Left ventricle myocardium superior (tissue), 1 donor: ENCODE measurements around the gene EFHC1. TPM values are rescaled to one million over a fixed set of nuclear protein-coding genes. Genes with fewer than 3 reads are reported as not detected.

Experiments used
- ATAC-seq: fragments of 200-7000 bp; cut with Tn5 transposase; one replicate; pipeline ENCODE4 v1.9.1; 2020; ENCODE audit warnings: mild to moderate bottlenecking, moderate library complexity
- DNase-seq: peaks from one replicate; pipeline ENCODE4 v3.0.0-alpha.2; 2020
- intact Hi-C: fragments of 100-400 bp; cut with micrococcal nuclease; formaldehyde crosslinking; loops from one replicate; pipeline ENCODE4 v1.11.0; 2022
- total RNA-seq: library from RNA; stranded (reverse); fragmentation: NEBNext Ultra II Directional; extraction: Animal tissue kit (Norgen Biotek cat#: 25700); gene quantifications from one replicate; pipeline ENCODE4 v1.2.1, GENCODE V29; 2021
- donor health status: DM: no; HTN: yes; CAD: no; lungs with severe emphysema.

The EFHC1 gene
- total RNA-seq, 1 donor from 2014 or later: 6.2 TPM

DNA sequence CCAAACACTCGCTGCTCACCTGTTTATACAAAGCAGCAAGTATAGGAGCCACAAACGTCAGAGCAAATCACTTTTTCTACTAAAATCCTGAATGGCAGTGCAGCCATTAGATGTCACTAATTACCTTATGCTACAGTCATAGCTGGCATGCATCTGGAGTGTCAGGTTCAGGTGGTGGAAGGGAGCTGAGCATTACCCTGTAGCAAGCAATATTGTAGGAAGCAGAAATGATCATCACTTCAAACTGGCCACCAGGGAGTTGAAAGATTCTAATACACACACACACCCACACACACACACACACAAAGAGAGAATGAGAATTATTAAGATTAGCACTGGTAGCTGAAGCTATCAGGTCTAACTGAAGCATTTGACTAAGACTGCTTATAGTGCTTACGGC, 75.8 kb downstream of the EFHC1 start:
- DNase-seq (no peak), ATAC-seq (no peak)
- intact Hi-C loops: no loop called here

GRCh38 chr6:52496631-52497030, 76.5 kb downstream of the EFHC1 start:
- intact Hi-C loops: no loop called here
- DNase-seq (no peak), ATAC-seq (no peak)

DNA sequence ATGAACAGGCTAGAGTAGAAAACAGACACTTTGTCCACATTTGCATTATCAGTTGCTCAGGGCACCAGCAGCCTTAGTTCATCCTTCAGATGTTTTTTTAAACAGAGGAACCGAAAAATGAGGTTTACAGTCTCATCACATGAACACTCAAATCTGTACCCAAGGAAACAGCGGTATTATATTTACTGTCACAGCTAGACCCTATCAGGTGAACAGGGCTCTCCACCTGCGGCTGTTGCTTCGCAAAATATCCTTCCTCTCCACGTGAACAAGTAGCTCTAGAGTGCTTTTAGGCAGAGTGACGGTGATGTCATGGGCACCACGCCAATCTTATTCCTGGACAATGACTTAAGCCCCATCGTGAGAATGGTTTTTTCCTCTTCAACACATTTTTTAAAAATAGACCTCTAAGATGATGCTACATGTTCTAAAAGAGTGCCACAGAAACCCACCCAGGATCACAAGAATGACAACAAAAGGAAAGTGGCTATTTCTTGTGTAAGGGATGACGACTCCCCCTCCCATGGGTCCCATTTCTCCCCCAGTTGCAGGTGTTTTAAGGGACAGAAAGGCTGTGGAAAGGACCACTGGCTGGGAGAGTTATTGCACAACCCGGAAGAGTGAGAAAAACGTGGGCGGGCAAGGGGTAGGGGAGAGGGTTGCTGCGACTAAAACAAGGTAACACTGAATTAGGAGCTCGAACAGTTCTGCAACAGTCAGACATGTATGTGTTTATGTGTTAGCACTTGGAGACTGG, 77.7 kb downstream of the EFHC1 start:
- DNase-seq: peak; percentile 61
- ATAC-seq: peak; percentile 21
- intact Hi-C loops: no loop called here

DNA sequence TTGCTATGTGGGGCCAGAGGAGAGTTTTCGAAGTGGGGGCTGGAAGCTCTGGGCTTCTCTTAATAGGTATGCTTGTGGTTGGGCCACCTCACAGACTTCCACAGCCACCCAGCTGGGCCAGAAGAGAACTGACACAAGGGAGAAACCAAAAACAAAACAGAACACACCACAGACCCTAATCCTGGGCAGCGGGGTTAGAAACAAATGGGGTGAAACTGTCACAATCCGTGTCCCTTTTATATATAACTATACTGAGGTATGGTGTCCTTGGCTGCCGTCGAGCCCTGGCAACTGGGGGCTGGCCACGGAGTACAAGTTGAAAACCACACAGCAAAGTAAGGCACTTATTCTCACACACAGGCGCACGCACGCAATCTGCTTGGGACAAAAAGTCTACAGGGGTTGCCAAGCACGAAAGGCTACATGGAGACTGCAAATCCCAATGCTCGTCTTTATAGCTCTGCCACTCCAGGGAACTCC, 78.4 kb downstream of the EFHC1 start:
- peak; percentile 47 for DNase-seq
- ATAC-seq: peak; percentile 1
- intact Hi-C loops: no loop called here

DNA sequence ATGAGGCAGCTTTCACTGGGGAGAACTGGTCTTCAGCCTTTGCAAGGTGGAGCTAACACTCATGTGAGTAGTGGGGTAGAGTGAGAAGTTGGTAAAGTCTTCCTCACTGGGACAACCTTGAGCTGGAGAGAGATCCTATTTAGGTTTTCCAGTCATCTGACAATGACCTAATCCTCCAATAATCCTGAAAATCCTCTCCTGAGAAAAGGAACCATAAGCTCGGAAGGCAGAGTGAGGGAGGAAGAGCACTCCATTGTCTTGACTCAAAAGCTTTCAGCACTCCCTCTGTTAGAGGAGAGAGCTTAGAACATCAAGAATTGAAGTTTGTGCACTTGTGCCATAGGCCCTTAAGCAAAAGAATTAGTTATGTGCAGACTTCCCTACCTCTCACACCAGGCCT, 78.9 kb downstream of the EFHC1 start:
- ATAC-seq: peak; percentile 1
- intact Hi-C loops: no loop called here
- DNase-seq: no peak

DNA sequence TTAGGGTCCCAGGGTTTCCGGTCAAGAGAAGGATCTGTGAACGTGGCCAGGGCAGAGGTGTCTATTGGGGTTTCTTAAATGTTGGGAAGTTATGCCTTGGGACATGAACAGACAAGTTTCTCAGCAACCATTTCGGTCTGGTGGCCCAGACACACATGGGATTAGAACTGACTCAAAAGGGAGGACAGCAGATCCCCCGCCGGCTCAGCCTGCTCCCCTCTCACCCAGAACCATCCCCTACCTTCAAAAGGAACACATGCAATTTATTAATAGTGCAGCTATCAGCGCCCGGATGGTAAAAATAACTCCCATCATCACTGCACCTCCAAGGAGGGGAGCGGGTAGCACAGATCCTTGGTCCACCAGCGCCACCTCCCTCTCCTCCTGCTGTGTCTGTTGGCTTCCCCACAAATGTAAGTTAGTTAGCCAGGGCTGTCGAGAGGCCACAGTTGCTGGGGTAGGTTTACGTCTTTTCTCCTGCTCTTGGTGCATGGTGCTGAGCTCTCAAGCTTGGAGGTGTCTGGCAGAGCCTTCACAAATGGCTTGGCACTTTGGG, 79.6 kb downstream of the EFHC1 start:
- intact Hi-C loops: loop anchor here (5.0 kb wide), 2 partner anchors 78 to 82 kb away; partner anchors contain the start of gene TRAM2
- peak; percentile 72 for ATAC-seq
- DNase-seq: peak; percentile 77

GRCh38 chr6:52500238-52501129, 80.3 kb downstream of the EFHC1 start:
- ATAC-seq (peak; percentile 52), DNase-seq (peak; percentile 71)
- intact Hi-C loops: loop anchor here (5.0 kb wide), 2 partner anchors 77 to 83 kb away; partner anchors contain the start of gene TRAM2

- ATAC-seq (no peak), DNase-seq (no peak)
- intact Hi-C loops: loop anchor here (5.0 kb wide), 2 partner anchors 75 to 85 kb away; partner anchors contain the start of gene TRAM2
Measured at GRCh38 chr6:52502306-52503029, 82.3 kb downstream of the EFHC1 start.

DNA sequence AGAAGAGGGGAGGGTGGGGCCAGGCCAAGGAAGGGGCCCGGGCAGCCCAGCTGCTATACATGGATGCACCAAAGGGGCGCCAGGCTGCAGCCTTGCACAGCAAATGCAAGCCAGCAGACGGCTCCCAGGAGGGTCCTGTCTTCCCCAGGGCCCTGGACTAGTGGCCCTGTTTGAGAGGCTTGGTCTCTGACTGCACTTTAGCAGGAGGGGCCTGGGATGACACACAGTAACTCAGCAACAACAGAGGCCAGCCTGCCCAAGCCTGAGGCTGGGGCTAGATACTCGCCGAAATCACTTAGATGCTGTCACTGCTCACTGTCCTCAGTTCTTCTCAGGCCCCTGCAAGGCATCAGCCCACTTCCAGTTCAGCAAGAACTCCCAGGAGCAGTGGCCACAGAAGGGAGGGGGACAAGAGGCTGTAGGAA, 83.2 kb downstream of the EFHC1 start:
- ATAC-seq: no peak
- peak; percentile 44 for DNase-seq
- intact Hi-C loops: loop anchor here (5.0 kb wide), 2 partner anchors 74 to 86 kb away; partner anchors contain the start of gene TRAM2

DNA sequence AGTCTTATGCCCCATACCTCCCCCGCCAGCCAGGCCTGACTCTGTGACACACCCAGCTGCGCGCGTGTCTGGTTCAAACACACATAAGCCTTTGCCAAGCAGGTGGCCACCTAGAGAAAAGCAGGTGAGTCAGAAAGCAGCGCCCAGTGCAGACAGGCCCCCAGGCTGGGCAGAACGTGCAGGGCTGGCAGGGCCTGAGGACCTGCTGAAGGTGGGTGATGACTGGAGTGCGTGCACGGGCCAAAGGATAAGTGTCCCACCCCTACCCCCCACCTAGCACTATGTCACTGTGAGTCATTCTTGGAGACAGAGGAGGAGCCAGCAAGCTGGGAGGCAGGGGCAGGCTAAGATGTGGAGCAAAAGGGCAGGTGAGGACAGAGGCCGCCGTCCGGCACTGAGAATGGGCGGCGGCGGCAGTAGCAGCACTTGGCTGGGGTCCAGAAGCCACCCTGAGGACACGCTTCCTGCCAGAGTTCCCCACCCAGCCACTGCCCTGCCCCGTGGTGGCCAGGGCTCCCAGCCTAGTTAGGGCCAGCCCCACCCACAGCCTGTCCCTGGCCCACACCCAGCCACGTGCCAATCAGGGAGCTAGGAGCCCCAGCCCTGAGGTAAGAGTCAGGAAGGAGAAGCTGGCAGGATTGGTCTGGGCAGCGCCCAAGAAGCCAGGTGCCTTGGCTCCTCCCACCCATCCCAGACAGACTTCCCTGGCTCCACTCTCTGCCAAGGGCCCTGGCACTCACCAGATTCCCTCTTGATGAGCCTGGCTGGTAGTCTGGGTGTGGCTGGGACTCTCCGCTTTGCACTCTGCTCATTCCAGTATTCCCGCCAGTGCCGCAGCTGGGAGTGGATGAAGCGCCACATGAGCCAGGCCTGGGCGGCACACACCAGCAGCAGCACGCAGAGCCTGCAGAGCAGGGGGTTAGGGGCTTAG, 84.0 kb downstream of the EFHC1 start:
- intact Hi-C loops: loop anchor here (5.0 kb wide), 2 partner anchors 73 to 87 kb away; partner anchors contain the start of gene TRAM2
- peak; percentile 93 for DNase-seq
- ATAC-seq: peak; percentile 85

- DNase-seq: no peak
- no peak for ATAC-seq
- intact Hi-C loops: loop anchor here (5.0 kb wide), 2 partner anchors 73 to 87 kb away; partner anchors contain the start of gene TRAM2
Measured at GRCh38 chr6:52504782-52505136, 84.6 kb downstream of the EFHC1 start.

- intact Hi-C loops: no loop called here
- DNase-seq (peak; percentile 32), ATAC-seq (no peak)
Measured at GRCh38 chr6:52505726-52506409, 85.7 kb downstream of the EFHC1 start.

GRCh38 chr6:52506476-52506875, 86.3 kb downstream of the EFHC1 start:
- DNase-seq (no peak), ATAC-seq (no peak)
- intact Hi-C loops: no loop called here

GRCh38 chr6:52507557-52508260, 87.6 kb downstream of the EFHC1 start:
- intact Hi-C loops: no loop called here
- ATAC-seq (no peak), DNase-seq (no peak)

- DNase-seq: no peak
- intact Hi-C loops: no loop called here
- no peak for ATAC-seq
Measured at GRCh38 chr6:52508261-52508739, 88.2 kb downstream of the EFHC1 start.
